ENCODE data around the gene ACBD3. TPM values are rescaled to one million over a fixed set of nuclear protein-coding genes. Genes with fewer than 3 reads are reported as not detected.
A peak's percentile ranks its signal among the peaks of the same experiment; 100 is the strongest.

ACBD3 gene
- 10 to 100 TPM; 30.0 to 48.8 (median 34.3) TPM for total RNA-seq

- Histone ChIP-seq H3K4me3 (peak within 1 kb of the TSS; percentile 52 to 100), H3K27me3 (no peaks in the 10 kb centered on the region), H3K36me3 (no peaks in the 10 kb centered on the region), H3K27ac (peak within 1 kb of the TSS; percentile 75 to 96 (median 95)), H3K4me1 (peaks cover 0 to 49% (median 23%) of the 10 kb centered on the region in 3 donors), H3K9me3 (no peaks in the 10 kb centered on the region)
- 3% methylated on average over 5 of the region's 75 CpGs; no CpG with 5 or more reads in 1 of the 2 donors for WGBS, 2 donors (ENCODE audit: low coverage in 1 of 2)
- peak; percentile 75 to 79 for TF ChIP-seq POLR2A (IDR thresholded peaks at IDR 0.05)
- TF ChIP-seq CTCF (IDR thresholded peaks at IDR 0.05), result peak in 2 of 4 experiments; percentile 22 to 35
- peak; percentile 91 for TF ChIP-seq POLR2AphosphoS5 (IDR thresholded peaks at IDR 0.05)
- no peak for TF ChIP-seq EP300 (IDR thresholded peaks at IDR 0.05)
- ATAC-seq, result peak; percentile 96
Measured at GRCh38 chr1:226186124-226187018, at the start of gene ACBD3. TSS of gene ACBD3 (minus strand) at chr1:226186741. CDS start at chr1:226186675, 66 bp downstream.

- Histone ChIP-seq H3K4me3 (no peak overlapping the region), H3K4me1 (no peaks in the 10 kb centered on the region), H3K36me3 (peaks cover 0 to 34% of the 10 kb centered on the region in 2 donors), H3K27ac (no peak overlapping the region), H3K9me3 (no peaks in the 10 kb centered on the region), H3K27me3 (no peaks in the 10 kb centered on the region)
- 87 to 95% methylated on average over 3 of the region's 3 CpGs for WGBS, 2 donors (ENCODE audit: low coverage in 1 of 2)
- no peak for ATAC-seq
- no peak for TF ChIP-seq POLR2AphosphoS5 (IDR thresholded peaks at IDR 0.05)
- no peak for TF ChIP-seq CTCF (IDR thresholded peaks at IDR 0.05)
- TF ChIP-seq POLR2A (IDR thresholded peaks at IDR 0.05), result no peak
- no peak for TF ChIP-seq EP300 (IDR thresholded peaks at IDR 0.05)
Measured at GRCh38 chr1:226233806-226234205, 47.3 kb upstream of the ACBD3 start.

- Histone ChIP-seq H3K27me3 (no peaks in the 10 kb centered on the region), H3K9me3 (no peaks in the 10 kb centered on the region), H3K27ac (no peak overlapping the region), H3K4me1 (no peaks in the 10 kb centered on the region), H3K4me3 (no peak overlapping the region), H3K36me3 (peaks cover 0 to 29% of the 10 kb centered on the region in 2 donors)
- WGBS, 2 donors (ENCODE audit: low coverage in 1 of 2), result 88 to 90% methylated on average over 6 of the region's 6 CpGs
- ATAC-seq, result no peak
- no peak for TF ChIP-seq EP300 (IDR thresholded peaks at IDR 0.05)
- no peak for TF ChIP-seq CTCF (IDR thresholded peaks at IDR 0.05)
- TF ChIP-seq POLR2AphosphoS5 (IDR thresholded peaks at IDR 0.05), result no peak
- no peak for TF ChIP-seq POLR2A (IDR thresholded peaks at IDR 0.05)
Measured at GRCh38 chr1:226233293-226233692, 46.8 kb upstream of the ACBD3 start.

- Histone ChIP-seq H3K9me3 (no peaks in the 10 kb centered on the region), H3K27me3 (peaks cover 37% of the 10 kb centered on the region), H3K4me1 (peaks cover 0 to 13% (median 3%) of the 10 kb centered on the region in 3 donors), H3K36me3 (no peaks in the 10 kb centered on the region), H3K4me3 (no peak overlapping the region), H3K27ac (no peak overlapping the region)
- no peak for ATAC-seq
- TF ChIP-seq POLR2A (IDR thresholded peaks at IDR 0.05) (no peak), POLR2AphosphoS5 (IDR thresholded peaks at IDR 0.05) (no peak), CTCF (IDR thresholded peaks at IDR 0.05) (no peak), EP300 (IDR thresholded peaks at IDR 0.05) (no peak)
- 94 to 100% methylated on average over 2 to 3 of the region's 3 CpGs for WGBS, 2 donors (ENCODE audit: low coverage in 1 of 2)
Measured at GRCh38 chr1:226226601-226227000, 40.1 kb upstream of the ACBD3 start.

Measured in gastroesophageal sphincter (tissue), 4 donors.